Measurements from ENCODE around the gene MPP3. TPM values are rescaled to one million over a fixed set of nuclear protein-coding genes. Genes with fewer than 3 reads are reported as not detected.

MPP3 gene
- total and polyA plus RNA-seq, 9 of the 15 experiments (the other 6 are each of a cell fraction or from before 2014, with no cell fraction given), result 0.41 to 10.4 (median 4.5) TPM

DNA sequence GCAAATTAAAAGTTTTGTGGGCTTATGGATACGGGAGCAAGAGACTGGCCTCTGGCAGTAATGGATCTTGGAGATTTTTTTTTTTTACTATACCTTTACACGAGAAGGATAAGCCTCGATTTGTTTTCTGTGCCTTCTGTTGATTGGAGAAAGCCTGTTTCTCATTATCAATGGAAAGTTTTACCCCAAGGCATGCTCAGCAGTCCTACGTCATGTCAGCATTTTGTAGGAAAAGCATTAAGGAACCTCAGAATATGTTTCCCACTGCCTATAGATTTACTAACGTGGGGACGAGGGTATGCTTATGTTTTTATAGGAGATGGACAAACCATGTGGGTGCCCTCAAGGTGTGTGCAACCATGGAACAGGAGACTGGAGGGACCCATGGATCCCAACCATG is 40.9 kb upstream of the MPP3 start:
- DNase-seq (ENCODE audit: extremely low read depth in 1 of 4, low spot score in 3 of 4) (no peak), ATAC-seq (no peak), FAIRE-seq (no peak)
- Histone ChIP-seq H2AFZ (ENCODE audit: low read depth, low read length) (no peak overlapping the region), H3K27me3 (ENCODE audit: control insufficient read depth in 2 of 2, insufficient read depth in 2 of 2, low read length in 2 of 2) (peaks cover 2 to 22% of the 10 kb centered on the region in 2 experiments; a peak in 4 of 5 replicates), H3K9me3 (replicated peaks; ENCODE audit: control insufficient read depth, insufficient read depth, low read depth, low read length) (no peaks in the 10 kb centered on the region), H3K4me2 (ENCODE audit: insufficient read depth, low read length) (no peak overlapping the region), H3K27ac (ENCODE audit: extremely low read depth, low read depth, low read length) (no peak overlapping the region), H4K20me1 (replicated peaks; ENCODE audit: control insufficient read depth, insufficient read depth, low read length) (no peaks in the 10 kb centered on the region), H3K9ac (ENCODE audit: insufficient read depth in 1 of 2, low read depth in 2 of 2, low read length in 2 of 2) (no peak overlapping the region), H3K79me2 (ENCODE audit: control insufficient read depth, insufficient read depth, low read length) (no peaks in the 10 kb centered on the region), H3K36me3 (ENCODE audit: control insufficient read depth, insufficient read depth, low read length) (no peaks in the 10 kb centered on the region), H3K4me1 (replicated peaks in 1 of 2; ENCODE audit: control insufficient read depth in 2 of 2, insufficient read depth in 2 of 2, low read length in 2 of 2) (peaks cover 0 to 10% of the 10 kb centered on the region in 2 experiments; a peak in 4 of 5 replicates), H3K9me1 (ENCODE audit: control insufficient read depth, insufficient read depth, low read length) (no peaks in the 10 kb centered on the region), H3K4me3 (no peak overlapping the region)
- ChIA-PET CTCF (ENCODE audit: low intra/inter-chr PET ratio) (no interaction called here), POLR2A (no interaction called here)
- WGBS (ENCODE audit: insufficient coverage, low coverage, missing lambda C conversion rate), result 3% methylated on average over 6 of the region's 6 CpGs
- intact Hi-C loops (cut with micrococcal nuclease), result no loop called here
- no TSS peak for BruUV-seq (replicated peaks)
- in situ Hi-C loops (cut with MboI), result no loop called here
- TF ChIP-seq ZNF699 (CRISPR knock-in tag; IDR thresholded peaks at IDR 0.05; ENCODE audit: insufficient replicate concordance) (no peak), ZNF253 (CRISPR knock-in tag; conservative IDR thresholded peaks at IDR 0.05) (no peak), PML (IDR thresholded peaks at IDR 0.05; ENCODE audit: low read length) (no peak), RBM15 (IDR thresholded peaks at IDR 0.05; ENCODE audit: insufficient read depth, low read length) (no peak), NELFE (IDR thresholded peaks at IDR 0.05; ENCODE audit: insufficient read depth, insufficient read length) (no peak), NR2F6 (CRISPR knock-in tag; IDR thresholded peaks at IDR 0.05) (no peak)
- TF ChIP-seq, protein P1, sequence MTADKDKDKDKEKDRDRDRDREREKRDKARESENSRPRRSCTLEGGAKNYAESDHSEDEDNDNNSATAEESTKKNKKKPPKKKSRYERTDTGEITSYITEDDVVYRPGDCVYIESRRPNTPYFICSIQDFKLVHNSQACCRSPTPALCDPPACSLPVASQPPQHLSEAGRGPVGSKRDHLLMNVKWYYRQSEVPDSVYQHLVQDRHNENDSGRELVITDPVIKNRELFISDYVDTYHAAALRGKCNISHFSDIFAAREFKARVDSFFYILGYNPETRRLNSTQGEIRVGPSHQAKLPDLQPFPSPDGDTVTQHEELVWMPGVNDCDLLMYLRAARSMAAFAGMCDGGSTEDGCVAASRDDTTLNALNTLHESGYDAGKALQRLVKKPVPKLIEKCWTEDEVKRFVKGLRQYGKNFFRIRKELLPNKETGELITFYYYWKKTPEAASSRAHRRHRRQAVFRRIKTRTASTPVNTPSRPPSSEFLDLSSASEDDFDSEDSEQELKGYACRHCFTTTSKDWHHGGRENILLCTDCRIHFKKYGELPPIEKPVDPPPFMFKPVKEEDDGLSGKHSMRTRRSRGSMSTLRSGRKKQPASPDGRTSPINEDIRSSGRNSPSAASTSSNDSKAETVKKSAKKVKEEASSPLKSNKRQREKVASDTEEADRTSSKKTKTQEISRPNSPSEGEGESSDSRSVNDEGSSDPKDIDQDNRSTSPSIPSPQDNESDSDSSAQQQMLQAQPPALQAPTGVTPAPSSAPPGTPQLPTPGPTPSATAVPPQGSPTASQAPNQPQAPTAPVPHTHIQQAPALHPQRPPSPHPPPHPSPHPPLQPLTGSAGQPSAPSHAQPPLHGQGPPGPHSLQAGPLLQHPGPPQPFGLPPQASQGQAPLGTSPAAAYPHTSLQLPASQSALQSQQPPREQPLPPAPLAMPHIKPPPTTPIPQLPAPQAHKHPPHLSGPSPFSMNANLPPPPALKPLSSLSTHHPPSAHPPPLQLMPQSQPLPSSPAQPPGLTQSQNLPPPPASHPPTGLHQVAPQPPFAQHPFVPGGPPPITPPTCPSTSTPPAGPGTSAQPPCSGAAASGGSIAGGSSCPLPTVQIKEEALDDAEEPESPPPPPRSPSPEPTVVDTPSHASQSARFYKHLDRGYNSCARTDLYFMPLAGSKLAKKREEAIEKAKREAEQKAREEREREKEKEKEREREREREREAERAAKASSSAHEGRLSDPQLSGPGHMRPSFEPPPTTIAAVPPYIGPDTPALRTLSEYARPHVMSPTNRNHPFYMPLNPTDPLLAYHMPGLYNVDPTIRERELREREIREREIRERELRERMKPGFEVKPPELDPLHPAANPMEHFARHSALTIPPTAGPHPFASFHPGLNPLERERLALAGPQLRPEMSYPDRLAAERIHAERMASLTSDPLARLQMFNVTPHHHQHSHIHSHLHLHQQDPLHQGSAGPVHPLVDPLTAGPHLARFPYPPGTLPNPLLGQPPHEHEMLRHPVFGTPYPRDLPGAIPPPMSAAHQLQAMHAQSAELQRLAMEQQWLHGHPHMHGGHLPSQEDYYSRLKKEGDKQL (CRISPR knock-in tag; IDR thresholded peaks at IDR 0.05; ENCODE audit: borderline replicate concordance), result no peak

Measured in K562 (cell line).